Transverse colon (tissue), 4 donors: ENCODE results near the gene ZDHHC19.
"Not testable (repeated sequence)": the region's sequence is repeated elsewhere in the genome, so short reads cannot be mapped to it uniquely, and the experiment has no call there.

Source experiments
- CTCF ChIP-seq, 5 experiments: fragments of 200-600 bp in 3 of 5; fragments of 450-650 bp in 2 of 5; sonication (generic) in 3 of 5; IDR thresholded peaks; 1 replicate in 2 of 5; 2 replicates in 3 of 5; pipeline ENCODE4 v1.5.1; 2016 to 2017; ENCODE audit warnings: antibody characterized with exemption in 5 of 5, inconsistent platforms in 3 of 5, mild to moderate bottlenecking in 2 of 5, moderate library complexity in 1 of 5
- POLR2AphosphoS5 ChIP-seq, 3 donors: sonication (generic); formaldehyde crosslinking; IDR thresholded peaks; one replicate each; pipeline ENCODE4 v1.6.1; 2016; ENCODE audit warnings: antibody characterized with exemption in 3 of 3

GRCh38 chr3:196205442-196206205 is 5.6 kb downstream of the ZDHHC19 start:
- TF ChIP-seq POLR2AphosphoS5, CTCF (IDR thresholded peaks at IDR 0.05): not testable (repeated sequence)
